Measurements from ENCODE around the gene WDFY1. TPM values are rescaled to one million over a fixed set of nuclear protein-coding genes. Genes with fewer than 3 reads are reported as not detected.

Gene WDFY1
- total and polyA plus RNA-seq, 2 donors (not counting 3 experiments of a cell fraction or from before 2014, with no cell fraction given) = 54.7 to 68.7 TPM

DNA sequence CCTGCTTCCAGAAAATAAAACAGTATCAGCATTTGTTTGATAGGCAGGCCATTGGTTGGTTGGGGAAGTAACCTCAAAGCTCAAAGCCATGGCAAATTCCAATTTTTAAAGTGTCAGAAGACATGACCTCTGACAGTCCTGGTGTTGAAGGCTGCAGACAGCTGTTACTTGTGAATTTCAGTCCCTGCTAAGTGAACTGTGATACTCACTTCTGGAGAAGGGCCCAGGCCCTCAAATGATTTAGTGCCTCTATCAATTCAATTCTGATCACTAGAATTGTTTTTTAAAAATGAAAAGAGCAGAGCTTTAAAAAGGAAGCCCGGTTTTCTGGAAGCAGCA is 35.2 kb upstream of the WDFY1 start:
- no peaks in the 10 kb centered on the region for H3K9me1 ChIP-seq (replicated peaks; ENCODE audit: control insufficient read depth, extremely low read depth, insufficient read depth, low read length)
- ChIA-PET POLR2A (no interaction called here), CTCF (interaction anchor here (0.7 to 2.6 kb wide), 5 partner anchors 8 to 671 kb away, joined by 3 to 15 read pairs (median 7); no protein-coding TSS in a partner anchor)
- DNase-seq (ENCODE audit: low read depth, low spot score) (no peak), FAIRE-seq (no peak)
- intact Hi-C loops (cut with micrococcal nuclease) (no loop called here), dilution Hi-C loops (cut with MboI; ENCODE audit: extremely low pct_ligation_motif_present, low sequenced_read_pairs) (no loop called here)
- no peaks in the 10 kb centered on the region for H3K36me3 ChIP-seq (ENCODE audit: control insufficient read depth in 2 of 2, extremely low read depth in 1 of 2, insufficient read depth in 2 of 2, low read length in 2 of 2)
- H3K9me3 ChIP-seq (replicated peaks; ENCODE audit: control insufficient read depth, insufficient read depth, low read length) = no peaks in the 10 kb centered on the region
- H4K20me1 ChIP-seq (replicated peaks; ENCODE audit: control insufficient read depth, extremely low read depth, insufficient read depth, low read length) = no peaks in the 10 kb centered on the region
- H2AFZ ChIP-seq (ENCODE audit: low read depth, low read length) = no peak overlapping the region
- H3K27ac ChIP-seq (ENCODE audit: insufficient read depth, low read depth, low read length) = no peak overlapping the region
- no peak overlapping the region for H3K9ac ChIP-seq (replicated peaks; ENCODE audit: extremely low read depth, insufficient read depth, low read length)
- H3K79me2 ChIP-seq (ENCODE audit: control insufficient read depth, insufficient read depth, low read length) = no peaks in the 10 kb centered on the region
- H3K27me3 ChIP-seq (ENCODE audit: control insufficient read depth in 2 of 2, insufficient read depth in 2 of 2, low read length in 2 of 2) = peaks cover 0 to under 1% of the 10 kb centered on the region in 2 experiments
- peaks cover 6% of the 10 kb centered on the region for H3K4me1 ChIP-seq (ENCODE audit: control insufficient read depth, extremely low read depth, insufficient read depth, low read length)
- TF ChIP-seq, protein P1, sequence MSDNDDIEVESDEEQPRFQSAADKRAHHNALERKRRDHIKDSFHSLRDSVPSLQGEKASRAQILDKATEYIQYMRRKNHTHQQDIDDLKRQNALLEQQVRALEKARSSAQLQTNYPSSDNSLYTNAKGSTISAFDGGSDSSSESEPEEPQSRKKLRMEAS (IDR thresholded peaks at IDR 0.05; ENCODE audit: insufficient read depth, insufficient read length) = no peak
- TF ChIP-seq FOS (IDR thresholded peaks at IDR 0.05; ENCODE audit: borderline replicate concordance, insufficient read depth, low read length) (no peak), MYC (IDR thresholded peaks at IDR 0.05; ENCODE audit: low read depth, low read length) (no peak)
- H3K4me3 ChIP-seq (replicated peaks in 1 of 3; ENCODE audit: insufficient read depth in 1 of 3, low read depth in 1 of 3, low read length in 3 of 3) = no peak overlapping the region
- no peak overlapping the region for H3K4me2 ChIP-seq (ENCODE audit: insufficient read depth, low read length)
- no TSS peak for BruUV-seq (replicated peaks)

DNA sequence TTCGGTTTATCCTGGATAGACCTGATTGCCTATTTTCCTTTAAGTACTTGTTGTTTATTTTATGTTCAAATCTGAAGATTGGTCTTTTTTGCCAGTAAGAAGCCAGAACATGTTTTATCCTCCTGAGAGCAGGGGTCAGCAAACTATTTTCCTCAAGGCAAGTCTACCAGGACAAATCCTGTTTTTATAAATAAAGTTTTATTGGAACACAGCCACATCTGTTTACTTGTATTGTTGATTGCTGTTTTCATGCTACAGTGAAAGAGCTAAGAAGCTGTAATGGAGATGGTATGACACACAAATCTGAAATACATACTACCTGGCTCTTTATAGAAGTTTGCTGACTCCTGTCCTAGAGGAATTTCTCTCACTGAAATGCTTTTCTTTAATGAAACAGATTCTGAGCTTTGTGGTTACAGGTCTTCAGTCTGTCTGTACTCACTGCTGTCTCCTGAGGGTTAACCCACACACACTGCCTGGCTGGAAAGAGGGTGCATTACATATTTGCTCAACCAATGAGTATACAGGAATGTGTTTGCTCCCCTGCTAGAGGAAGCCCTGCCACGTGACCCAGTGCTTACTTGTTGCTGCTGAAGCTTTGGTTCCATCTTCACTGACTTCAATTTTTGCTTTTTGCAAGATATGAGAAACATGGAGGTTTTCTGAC is 34.7 kb upstream of the WDFY1 start:
- no peak for TF ChIP-seq JUN (IDR thresholded peaks at IDR 0.05; ENCODE audit: borderline replicate concordance, insufficient read depth, insufficient read length, low read depth)
- no peak for TF ChIP-seq POLR2AphosphoS5 (IDR thresholded peaks at IDR 0.05; ENCODE audit: insufficient read depth, low read depth, low read length)
- TF ChIP-seq GATA2 (IDR thresholded peaks at IDR 0.05; ENCODE audit: insufficient read depth, insufficient read length, low read depth, low read length) = no peak
- TF ChIP-seq FOS (IDR thresholded peaks at IDR 0.05; ENCODE audit: borderline replicate concordance, insufficient read depth, low read length) = no peak
- TF ChIP-seq, protein P1 (IDR thresholded peaks at IDR 0.05; ENCODE audit: insufficient read depth, insufficient read length) = no peak
- no peak for TF ChIP-seq MYC (IDR thresholded peaks at IDR 0.05; ENCODE audit: low read depth, low read length)
- peaks cover 6% of the 10 kb centered on the region for H3K4me1 ChIP-seq (ENCODE audit: control insufficient read depth, extremely low read depth, insufficient read depth, low read length)
- no peaks in the 10 kb centered on the region for H4K20me1 ChIP-seq (replicated peaks; ENCODE audit: control insufficient read depth, extremely low read depth, insufficient read depth, low read length)
- H3K79me2 ChIP-seq (ENCODE audit: control insufficient read depth, insufficient read depth, low read length) = no peaks in the 10 kb centered on the region
- ChIA-PET CTCF (interaction anchor here (0.7 to 2.6 kb wide), 5 partner anchors 9 to 671 kb away, joined by 3 to 15 read pairs (median 7); no protein-coding TSS in a partner anchor), POLR2A (no interaction called here)
- dilution Hi-C loops (cut with MboI; ENCODE audit: extremely low pct_ligation_motif_present, low sequenced_read_pairs) (no loop called here), intact Hi-C loops (cut with micrococcal nuclease) (loop anchor here (5.0 kb wide), 1 partner anchor 1762 kb away; no protein-coding TSS in a partner anchor)
- H3K4me3 ChIP-seq (replicated peaks in 1 of 3; ENCODE audit: insufficient read depth in 1 of 3, low read depth in 1 of 3, low read length in 3 of 3) = no peak overlapping the region
- no peaks in the 10 kb centered on the region for H3K9me1 ChIP-seq (replicated peaks; ENCODE audit: control insufficient read depth, extremely low read depth, insufficient read depth, low read length)
- no peaks in the 10 kb centered on the region for H3K36me3 ChIP-seq (ENCODE audit: control insufficient read depth in 2 of 2, extremely low read depth in 1 of 2, insufficient read depth in 2 of 2, low read length in 2 of 2)
- no peaks in the 10 kb centered on the region for H3K27me3 ChIP-seq (ENCODE audit: control insufficient read depth in 2 of 2, insufficient read depth in 2 of 2, low read length in 2 of 2)
- H3K9ac ChIP-seq (replicated peaks; ENCODE audit: extremely low read depth, insufficient read depth, low read length) = no peak overlapping the region
- no TSS peak for BruUV-seq (replicated peaks)
- no peak overlapping the region for H2AFZ ChIP-seq (ENCODE audit: low read depth, low read length)
- no peak for DNase-seq (ENCODE audit: low read depth, low spot score)
- no peak overlapping the region for H3K27ac ChIP-seq (ENCODE audit: insufficient read depth, low read depth, low read length)
- no peak overlapping the region for H3K4me2 ChIP-seq (ENCODE audit: insufficient read depth, low read length)
- FAIRE-seq = no peak
- no peaks in the 10 kb centered on the region for H3K9me3 ChIP-seq (replicated peaks; ENCODE audit: control insufficient read depth, insufficient read depth, low read length)

Measured in endothelial cell of umbilical vein (primary cell).